Esophagus (tissue), 2 donors: ENCODE measurements around the gene ERCC5. TPM values are rescaled to one million over a fixed set of nuclear protein-coding genes. Genes with fewer than 3 reads are reported as not detected.

Experiments
- H3K27ac ChIP-seq, 2 donors: one replicate each; pipeline ENCODE4 v1.5.1; 2013; ENCODE audit warnings: low read depth in 2 of 2, mild to moderate bottlenecking in 2 of 2, inconsistent platforms in 1 of 2, low read length in 1 of 2, moderate library complexity in 1 of 2
- H3K27me3 ChIP-seq, 2 donors: one replicate each; pipeline ENCODE4 v1.6.1; 2013; ENCODE audit warnings: low read length in 2 of 2, control low read depth in 1 of 2, mild to moderate bottlenecking in 1 of 2; ENCODE audit not compliant: insufficient read depth in 2 of 2, control insufficient read depth in 1 of 2
- H3K36me3 ChIP-seq, 2 donors: one replicate each; pipeline ENCODE4 v1.6.1; 2013; ENCODE audit warnings: low read length in 1 of 2; ENCODE audit not compliant: control insufficient read depth in 2 of 2, insufficient read depth in 2 of 2
- H3K4me1 ChIP-seq, 2 donors: one replicate each; pipeline ENCODE4 v1.6.1; 2013; ENCODE audit warnings: low read length in 1 of 2; ENCODE audit not compliant: control insufficient read depth in 2 of 2, insufficient read depth in 2 of 2
- H3K4me3 ChIP-seq, 2 donors: one replicate each; pipeline ENCODE4 v1.5.1; 2013; ENCODE audit warnings: low read length in 2 of 2, mild to moderate bottlenecking in 2 of 2, low read depth in 1 of 2, moderate library complexity in 1 of 2
- H3K9me3 ChIP-seq, 2 donors: one replicate each; pipeline ENCODE4 v1.6.1; 2013; ENCODE audit warnings: mild to moderate bottlenecking in 2 of 2, low read depth in 1 of 2, low read length in 1 of 2, moderate library complexity in 1 of 2; ENCODE audit not compliant: control insufficient read depth in 2 of 2, insufficient read depth in 1 of 2
- WGBS, 2 donors: extraction: QIAGEN DNeasy Blood & Tissue Kit; methylation state at CpG; one replicate each; pipeline ENCODE4 v1.1.7; 2013; 5-methylcytosine and 5-hydroxymethylcytosine counted together
- polyA plus RNA-seq, 2 donors: library from polyadenylated mRNA; stranded (reverse); fragments of 200-250 nt; gene quantifications; one replicate each; pipeline ENCODE4 v1.2.3, GENCODE V29; 2013
- donor health status: healthy with polysubstance abuse.
- donor health status: Bipolar disorder and iron deficiency.

ERCC5 gene
- polyA plus RNA-seq, 2 donors = 29.7 to 61.4 TPM

DNA sequence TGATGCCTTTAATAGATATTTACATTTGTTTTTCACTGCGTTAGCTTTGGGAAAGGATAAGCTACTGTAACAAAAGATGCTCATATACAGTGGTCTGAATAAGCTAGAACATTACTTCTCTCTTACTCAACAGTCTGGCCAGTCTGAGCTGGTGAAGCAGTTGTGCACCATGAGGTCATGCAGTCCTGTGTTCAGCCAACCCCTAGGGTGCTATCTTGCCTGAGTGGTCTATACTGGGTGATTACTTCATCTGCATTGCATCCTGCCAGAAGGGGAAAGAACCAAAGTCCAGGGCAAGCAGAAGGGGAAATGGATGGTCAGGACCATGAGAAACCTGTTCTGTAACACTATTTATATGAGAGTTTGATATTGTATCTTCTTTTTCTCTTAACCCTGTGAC, 31.5 kb downstream of the ERCC5 start:
- 98% methylated on average over 1 of the region's 1 CpG for whole genome bisulfite sequencing, 2 donors
- Histone ChIP-seq H3K27ac (no peak overlapping the region), H3K9me3 (no peaks in the 10 kb centered on the region), H3K36me3 (peaks cover 4 to 8% of the 10 kb centered on the region in 2 donors), H3K4me1 (peaks cover 0 to 2% of the 10 kb centered on the region in 2 donors), H3K4me3 (no peak overlapping the region), H3K27me3 (no peaks in the 10 kb centered on the region)

GRCh38 chr13:102878481-102878880, 32.6 kb downstream of the ERCC5 start:
- Histone ChIP-seq H3K4me3 (no peak overlapping the region), H3K27ac (no peak overlapping the region), H3K4me1 (peaks cover 0 to 2% of the 10 kb centered on the region in 2 donors), H3K36me3 (peaks cover 4 to 8% of the 10 kb centered on the region in 2 donors), H3K9me3 (no peaks in the 10 kb centered on the region), H3K27me3 (no peaks in the 10 kb centered on the region)
- 63 to 76% methylated on average over 5 of the region's 5 CpGs for WGBS, 2 donors

DNA sequence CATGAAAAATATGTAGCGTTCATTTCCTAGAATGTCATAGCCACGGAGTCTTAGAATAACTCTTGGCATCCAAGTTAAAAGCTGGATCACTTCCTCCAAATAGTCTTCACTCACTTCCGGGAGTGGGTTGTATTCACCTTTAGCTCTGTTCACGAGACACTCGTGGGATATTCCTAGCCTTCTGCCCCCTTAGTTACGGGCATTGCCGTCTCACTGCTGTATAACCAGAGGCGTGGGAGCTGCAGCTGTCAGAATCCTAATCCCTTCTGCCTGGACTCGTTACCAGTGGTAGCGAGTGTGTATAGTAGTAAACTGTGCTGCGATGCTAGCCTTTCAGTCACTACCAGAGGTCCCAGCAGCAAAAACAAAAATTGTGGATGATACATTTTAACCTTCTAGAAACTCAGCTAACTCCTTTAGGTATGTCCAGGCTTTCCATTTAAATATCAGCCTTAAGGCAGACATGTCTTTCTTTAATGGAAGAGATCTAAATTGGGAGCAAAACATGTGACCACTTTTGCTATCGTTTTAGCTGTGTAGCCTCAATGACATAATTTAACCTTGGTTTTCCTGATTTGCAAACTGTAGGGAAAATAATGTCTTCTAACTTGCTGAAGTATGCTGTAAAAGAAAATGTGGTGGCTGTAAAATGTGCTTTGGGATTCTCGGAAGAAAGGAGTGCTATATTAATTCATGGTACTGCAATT, 34.1 kb downstream of the ERCC5 start:
- H3K36me3 ChIP-seq = peaks cover 4 to 8% of the 10 kb centered on the region in 2 donors
- WGBS, 2 donors = 82 to 86% methylated on average over 13 of the region's 13 CpGs

DNA sequence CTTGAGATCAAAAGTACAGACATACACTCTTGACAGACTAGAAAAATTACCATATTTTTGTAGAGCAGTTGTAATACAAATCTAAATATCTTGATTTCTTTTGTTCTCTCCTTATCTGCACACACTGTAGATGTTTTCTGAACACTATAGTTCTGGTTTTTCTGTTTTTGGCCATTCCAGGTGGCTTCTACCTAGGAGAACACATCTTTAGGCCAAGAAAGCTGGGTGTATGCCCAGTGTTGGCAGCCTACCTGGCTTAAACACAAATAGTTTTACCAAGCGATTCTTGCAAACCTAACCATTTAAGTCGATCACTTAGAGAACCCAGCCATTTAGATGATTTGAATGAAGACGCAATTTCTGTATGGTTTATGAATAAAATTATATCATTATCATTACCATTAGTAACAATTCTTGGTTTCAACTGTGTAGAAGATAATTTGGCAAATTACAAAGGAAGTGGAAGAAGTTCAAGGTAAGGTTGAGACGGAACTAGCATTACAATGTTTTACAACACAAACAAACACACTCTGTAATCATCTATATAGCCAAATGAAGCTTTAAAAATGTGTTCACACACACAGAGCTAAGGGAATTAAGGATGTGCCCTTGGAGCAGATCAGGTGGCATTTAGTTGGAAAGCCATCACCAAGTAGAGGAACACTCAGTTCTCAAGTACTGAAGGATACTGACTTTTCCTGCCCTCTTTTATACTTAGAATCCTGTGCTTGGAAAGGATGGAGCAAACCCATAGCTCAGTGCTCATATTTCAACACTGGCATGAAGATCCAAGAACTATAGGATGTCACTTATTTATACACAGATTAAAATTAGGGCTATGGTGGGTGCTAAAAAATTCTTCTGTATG, 36.2 kb downstream of the ERCC5 start:
- 66 to 83% methylated on average over 4 of the region's 4 CpGs for WGBS, 2 donors
- peaks cover 0 to 2% of the 10 kb centered on the region in 2 donors for H3K36me3 ChIP-seq
- peaks cover 0 to 2% of the 10 kb centered on the region in 2 donors for H3K4me1 ChIP-seq
- H3K27ac ChIP-seq = no peak overlapping the region
- H3K4me3 ChIP-seq = no peak overlapping the region
- no peaks in the 10 kb centered on the region for H3K27me3 ChIP-seq
- H3K9me3 ChIP-seq = no peaks in the 10 kb centered on the region

More for the DNA sequence above, 34.1 kb downstream of the ERCC5 start:
- Histone ChIP-seq H3K4me3 (no peak overlapping the region), H3K27ac (no peak overlapping the region), H3K27me3 (no peaks in the 10 kb centered on the region), H3K9me3 (no peaks in the 10 kb centered on the region), H3K4me1 (peaks cover 0 to 2% of the 10 kb centered on the region in 2 donors)

DNA sequence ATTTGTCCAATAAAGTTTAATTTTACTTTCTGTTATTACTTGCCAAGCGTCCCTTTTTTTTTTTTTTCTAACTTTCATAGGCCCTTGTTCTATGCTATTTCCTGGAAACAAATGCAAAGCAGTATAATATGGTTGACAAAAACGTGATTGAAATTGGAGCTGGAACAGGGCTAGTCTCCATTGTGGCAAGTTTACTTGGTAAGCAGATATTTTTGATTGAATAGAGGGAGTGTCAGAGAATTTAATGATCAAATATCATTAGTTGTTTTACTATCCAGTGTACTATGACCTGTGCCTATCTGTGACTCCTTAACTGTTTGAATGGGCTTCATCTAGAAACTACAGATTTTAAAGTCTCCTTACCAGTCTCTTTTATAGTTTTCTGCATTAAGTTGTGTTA, 46.7 kb downstream of the ERCC5 start:
- H3K36me3 ChIP-seq = no peaks in the 10 kb centered on the region
- no peaks in the 10 kb centered on the region for H3K27me3 ChIP-seq
- no peaks in the 10 kb centered on the region for H3K4me1 ChIP-seq
- H3K27ac ChIP-seq = no peak overlapping the region
- H3K9me3 ChIP-seq = no peaks in the 10 kb centered on the region
- 50 to 62% methylated on average over 2 of the region's 2 CpGs for WGBS, 2 donors
- no peak overlapping the region for H3K4me3 ChIP-seq

DNA sequence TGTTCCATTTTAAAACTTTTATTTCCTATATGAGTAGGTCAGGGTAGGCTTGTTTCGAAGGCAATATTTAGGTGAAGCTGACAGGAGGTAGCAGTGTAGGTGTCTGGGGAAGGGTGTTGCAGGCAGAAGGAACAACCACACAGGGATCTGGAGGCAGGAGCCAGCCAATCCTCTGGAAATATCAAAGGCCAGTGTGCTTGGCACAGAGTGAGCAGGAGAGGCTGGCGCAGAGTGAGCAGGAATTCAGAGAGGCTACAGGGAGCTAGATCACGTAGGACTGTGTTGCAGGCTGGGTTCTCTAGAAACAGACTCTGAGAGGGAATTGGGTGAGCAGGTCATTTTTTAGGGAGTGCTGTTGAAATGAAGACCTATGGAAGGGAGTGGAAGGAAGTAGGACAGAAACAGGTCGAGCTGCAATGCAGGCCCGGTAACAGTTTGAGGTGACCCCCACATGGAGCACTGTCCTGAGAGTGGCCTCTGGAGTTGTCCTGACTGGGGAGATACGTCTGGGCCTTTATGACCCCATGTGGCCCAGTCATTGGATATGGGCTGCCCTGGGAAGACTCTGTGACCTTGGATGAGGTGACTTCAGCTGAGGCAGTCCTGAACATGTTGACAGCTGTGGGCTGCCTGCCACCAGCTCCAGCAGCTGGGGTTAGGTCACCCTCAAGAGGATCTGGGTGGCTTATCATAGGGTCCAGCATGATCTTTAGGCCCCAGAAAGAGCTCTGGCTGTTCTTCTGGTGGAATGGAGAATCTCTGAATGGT, 51.7 kb downstream of the ERCC5 start:
- Histone ChIP-seq H3K4me1 (no peaks in the 10 kb centered on the region), H3K36me3 (no peaks in the 10 kb centered on the region)
- WGBS, 2 donors = 79 to 91% methylated on average over 6 of the region's 6 CpGs

DNA sequence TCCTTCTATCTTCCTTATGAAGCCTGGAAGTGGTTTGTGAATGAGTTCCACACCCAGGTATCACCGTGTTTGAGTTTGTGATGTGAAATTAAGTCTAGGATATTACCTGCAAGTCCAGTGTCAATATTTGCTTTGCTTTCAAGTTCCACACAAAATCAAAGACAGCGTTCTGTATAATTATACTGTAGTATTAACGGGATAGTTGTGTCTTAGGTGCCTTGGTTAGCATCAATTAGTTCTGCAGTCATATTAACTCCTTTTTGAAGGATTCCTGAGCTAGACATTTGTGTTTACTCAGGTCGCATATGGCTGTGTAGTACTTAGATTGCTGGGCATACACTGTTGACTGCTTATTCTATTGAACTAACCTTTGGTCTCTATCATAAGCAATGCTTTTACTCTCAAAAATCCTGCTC, 54.4 kb downstream of the ERCC5 start:
- no peak overlapping the region for H3K27ac ChIP-seq
- H3K9me3 ChIP-seq = no peaks in the 10 kb centered on the region
- H3K4me3 ChIP-seq = no peak overlapping the region
- 49 to 55% methylated on average over 4 of the region's 4 CpGs for WGBS, 2 donors
- H3K4me1 ChIP-seq = no peaks in the 10 kb centered on the region
- H3K36me3 ChIP-seq = no peaks in the 10 kb centered on the region
- no peaks in the 10 kb centered on the region for H3K27me3 ChIP-seq

More for the DNA sequence above, 51.7 kb downstream of the ERCC5 start:
- no peaks in the 10 kb centered on the region for H3K9me3 ChIP-seq
- no peaks in the 10 kb centered on the region for H3K27me3 ChIP-seq
- H3K4me3 ChIP-seq = no peak overlapping the region
- no peak overlapping the region for H3K27ac ChIP-seq

GRCh38 chr13:102901056-102901455, 55.2 kb downstream of the ERCC5 start:
- no peaks in the 10 kb centered on the region for H3K4me1 ChIP-seq
- H3K27ac ChIP-seq = no peak overlapping the region
- H3K9me3 ChIP-seq = no peaks in the 10 kb centered on the region
- no peaks in the 10 kb centered on the region for H3K27me3 ChIP-seq
- no peaks in the 10 kb centered on the region for H3K36me3 ChIP-seq
- H3K4me3 ChIP-seq = no peak overlapping the region

- 79 to 83% methylated on average over 5 of the region's 5 CpGs for WGBS, 2 donors
- Histone ChIP-seq H3K27ac (no peak overlapping the region), H3K4me1 (no peaks in the 10 kb centered on the region)
Measured at GRCh38 chr13:102901615-102902305, 55.9 kb downstream of the ERCC5 start.

More at GRCh38 chr13:102901615-102902305, 55.9 kb downstream of the ERCC5 start:
- Histone ChIP-seq H3K27me3 (no peaks in the 10 kb centered on the region), H3K36me3 (no peaks in the 10 kb centered on the region), H3K4me3 (no peak overlapping the region), H3K9me3 (no peaks in the 10 kb centered on the region)
